Activated T-cell treated with anti-CD3 and anti-CD28 coated beads, Interleukin-2, amount 50 U/mL, for 24 hours (primary cell): ENCODE results near the gene SRSF6.
"Not testable (repeated sequence)": the region's sequence is repeated elsewhere in the genome, so short reads cannot be mapped to it uniquely, and the experiment has no call there.

ENCODE experiments used
- DNase-seq: peaks from one replicate; pipeline ENCODE4 v3.0.0-alpha.2; 2020
- H3K27ac Mint-ChIP-seq: 2 replicates; pipeline ENCODE4 v1.8.0; 2020; ENCODE audit warnings: mild to moderate bottlenecking, mixed read lengths
- H3K27me3 Mint-ChIP-seq: 2 replicates; pipeline ENCODE4 v1.8.0; 2020; ENCODE audit warnings: mixed read lengths
- H3K36me3 Mint-ChIP-seq: 2 replicates; pipeline ENCODE4 v1.8.0; 2020; ENCODE audit warnings: low read depth, mixed read lengths
- H3K4me1 Mint-ChIP-seq: 2 replicates; pipeline ENCODE4 v1.8.0; 2020; ENCODE audit warnings: low read depth, mixed read lengths
- H3K4me3 Mint-ChIP-seq: 2 replicates; pipeline ENCODE4 v1.8.0; 2020; ENCODE audit warnings: mild to moderate bottlenecking, moderate library complexity, mixed read lengths
- H3K9me3 Mint-ChIP-seq: 2 replicates; pipeline ENCODE4 v1.8.0; 2020; ENCODE audit warnings: mixed read lengths

Gene SRSF6

GRCh38 chr20:43457640-43458421, at the start of gene SRSF6:
TSS of gene SRSF6 (plus strand) at chr20:43457896. CDS start at chr20:43458034, 138 bp downstream.
- H3K36me3 Mint-ChIP-seq, result peaks cover 56% of the 10 kb centered on the region
- peak within 1 kb of the TSS; percentile 100 for H3K27ac Mint-ChIP-seq

GRCh38 chr20:43408848-43409576, 48.7 kb upstream of the SRSF6 start:
- Mint-ChIP-seq H3K4me3 (no peak overlapping the region), H3K27me3 (peaks cover 72% of the 10 kb centered on the region)

More at GRCh38 chr20:43457640-43458421, at the start of gene SRSF6:
- Mint-ChIP-seq H3K4me3 (peak within 1 kb of the TSS; percentile 93), H3K9me3 (no peaks in the 10 kb centered on the region), H3K4me1 (peaks cover 42% of the 10 kb centered on the region), H3K27me3 (peaks cover 13% of the 10 kb centered on the region)
- peak; percentile 98 for DNase-seq

GRCh38 chr20:43409577-43409913, 48.2 kb upstream of the SRSF6 start:
- Mint-ChIP-seq H3K9me3 (no peaks in the 10 kb centered on the region), H3K27ac (no peak overlapping the region), H3K27me3 (peaks cover 70% of the 10 kb centered on the region), H3K4me1 (no peaks in the 10 kb centered on the region), H3K36me3 (no peaks in the 10 kb centered on the region), H3K4me3 (no peak overlapping the region)
- DNase-seq, result no peak

More at GRCh38 chr20:43408848-43409576, 48.7 kb upstream of the SRSF6 start:
- no peaks in the 10 kb centered on the region for H3K9me3 Mint-ChIP-seq
- H3K36me3 Mint-ChIP-seq, result no peaks in the 10 kb centered on the region
- H3K4me1 Mint-ChIP-seq, result no peaks in the 10 kb centered on the region
- DNase-seq, result no peak
- H3K27ac Mint-ChIP-seq, result no peak overlapping the region

- H3K36me3 Mint-ChIP-seq, result no peaks in the 10 kb centered on the region
- H3K27me3 Mint-ChIP-seq, result peaks cover 26% of the 10 kb centered on the region
Measured at GRCh38 chr20:43415661-43416430, 41.9 kb upstream of the SRSF6 start.

GRCh38 chr20:43416591-43417228, 41.0 kb upstream of the SRSF6 start:
- Mint-ChIP-seq H3K27ac (no peak overlapping the region), H3K36me3 (no peaks in the 10 kb centered on the region), H3K27me3 (peaks cover 21% of the 10 kb centered on the region), H3K4me3 (no peak overlapping the region), H3K4me1 (no peaks in the 10 kb centered on the region), H3K9me3 (peaks cover 28% of the 10 kb centered on the region)
- no peak for DNase-seq

More at GRCh38 chr20:43415661-43416430, 41.9 kb upstream of the SRSF6 start:
- Mint-ChIP-seq H3K4me1 (no peaks in the 10 kb centered on the region), H3K27ac (no peak overlapping the region), H3K9me3 (peaks cover 25% of the 10 kb centered on the region), H3K4me3 (no peak overlapping the region)
- DNase-seq, result no peak

GRCh38 chr20:43420192-43420591, 37.5 kb upstream of the SRSF6 start:
- DNase-seq, result no peak
- no peaks in the 10 kb centered on the region for H3K36me3 Mint-ChIP-seq
- no peak overlapping the region for H3K27ac Mint-ChIP-seq
- no peak overlapping the region for H3K4me3 Mint-ChIP-seq
- peaks cover 18% of the 10 kb centered on the region for H3K27me3 Mint-ChIP-seq
- peaks cover 30% of the 10 kb centered on the region for H3K9me3 Mint-ChIP-seq
- no peaks in the 10 kb centered on the region for H3K4me1 Mint-ChIP-seq

- Mint-ChIP-seq H3K9me3 (peaks cover 30% of the 10 kb centered on the region), H3K27me3 (peaks cover 15% of the 10 kb centered on the region)
- H3K27ac Mint-ChIP-seq, H3K4me3 Mint-ChIP-seq, DNase-seq, H3K36me3 Mint-ChIP-seq, H3K4me1 Mint-ChIP-seq: not testable (repeated sequence)
Measured at GRCh38 chr20:43420913-43421312, 36.8 kb upstream of the SRSF6 start.

- peaks cover 20% of the 10 kb centered on the region for H3K27me3 Mint-ChIP-seq
- no peaks in the 10 kb centered on the region for H3K4me1 Mint-ChIP-seq
- no peak overlapping the region for H3K4me3 Mint-ChIP-seq
- no peak overlapping the region for H3K27ac Mint-ChIP-seq
- H3K9me3 Mint-ChIP-seq, result peaks cover 2% of the 10 kb centered on the region
- DNase-seq, result no peak
- H3K36me3 Mint-ChIP-seq, result no peaks in the 10 kb centered on the region
Measured at GRCh38 chr20:43426172-43426571, 31.5 kb upstream of the SRSF6 start.

GRCh38 chr20:43430265-43431133, 27.2 kb upstream of the SRSF6 start:
- Mint-ChIP-seq H3K4me3 (no peak overlapping the region), H3K9me3 (no peaks in the 10 kb centered on the region), H3K36me3 (no peaks in the 10 kb centered on the region), H3K27me3 (peaks cover 14% of the 10 kb centered on the region), H3K27ac (no peak overlapping the region), H3K4me1 (no peaks in the 10 kb centered on the region)
- no peak for DNase-seq

GRCh38 chr20:43431134-43431519, 26.6 kb upstream of the SRSF6 start:
- no peak for DNase-seq
- Mint-ChIP-seq H3K4me3 (no peak overlapping the region), H3K4me1 (no peaks in the 10 kb centered on the region), H3K27ac (no peak overlapping the region), H3K36me3 (no peaks in the 10 kb centered on the region), H3K9me3 (no peaks in the 10 kb centered on the region), H3K27me3 (peaks cover 14% of the 10 kb centered on the region)

GRCh38 chr20:43432498-43432897, 25.2 kb upstream of the SRSF6 start:
- H3K4me1 Mint-ChIP-seq, result no peaks in the 10 kb centered on the region
- peaks cover 8% of the 10 kb centered on the region for H3K27me3 Mint-ChIP-seq
- no peak overlapping the region for H3K27ac Mint-ChIP-seq
- DNase-seq, result no peak
- H3K9me3 Mint-ChIP-seq, result no peaks in the 10 kb centered on the region
- no peak overlapping the region for H3K4me3 Mint-ChIP-seq
- no peaks in the 10 kb centered on the region for H3K36me3 Mint-ChIP-seq

GRCh38 chr20:43433250-43433854, 24.3 kb upstream of the SRSF6 start:
- Mint-ChIP-seq H3K4me1 (no peaks in the 10 kb centered on the region), H3K36me3 (no peaks in the 10 kb centered on the region), H3K27ac (no peak overlapping the region), H3K27me3 (peaks cover 8% of the 10 kb centered on the region), H3K4me3 (no peak overlapping the region), H3K9me3 (no peaks in the 10 kb centered on the region)
- DNase-seq, result no peak

- Mint-ChIP-seq H3K36me3 (no peaks in the 10 kb centered on the region), H3K4me3 (no peak overlapping the region), H3K9me3 (peaks cover 5% of the 10 kb centered on the region), H3K27me3 (peaks cover 8% of the 10 kb centered on the region), H3K4me1 (peaks cover 11% of the 10 kb centered on the region), H3K27ac (no peak overlapping the region)
- no peak for DNase-seq
Measured at GRCh38 chr20:43434565-43434964, 23.1 kb upstream of the SRSF6 start.
